ENCODE data around the gene TNFSF12.

Gene TNFSF12

DNA sequence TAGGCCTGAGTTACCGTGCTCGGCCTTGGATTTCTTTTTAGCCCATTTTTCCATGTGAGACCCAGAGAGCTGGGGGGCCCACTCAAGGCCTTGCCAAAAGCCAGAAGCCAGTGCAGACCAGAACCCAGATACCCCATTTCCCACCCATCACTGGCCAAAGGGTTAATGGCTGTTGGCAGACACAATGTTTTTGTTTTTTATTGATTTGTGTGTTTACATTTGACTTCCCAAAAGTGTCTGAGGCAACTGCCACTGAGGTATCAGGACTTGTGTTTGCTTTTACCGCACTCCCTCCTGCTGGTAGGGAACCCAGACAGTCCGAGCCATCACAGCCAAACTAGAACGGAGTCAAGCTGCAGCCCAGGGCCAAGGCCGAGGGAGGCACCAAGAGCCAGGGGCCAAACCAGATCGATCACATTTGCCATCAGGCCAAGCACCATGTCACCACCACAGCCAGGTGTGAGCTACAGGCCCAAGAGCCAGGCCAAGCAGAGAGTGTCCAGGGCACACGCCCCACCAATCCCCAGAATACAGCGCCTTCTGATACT is 7.7 kb upstream of the TNFSF12 start:
- no peak for FAIRE-seq
- no peak for DNase-seq (ENCODE audit: low spot score)

- DNase-seq (ENCODE audit: low spot score), result no peak
- FAIRE-seq, result no peak
Observed at GRCh38 chr17:7544911-7545310, 3.9 kb upstream of the TNFSF12 start.

DNA sequence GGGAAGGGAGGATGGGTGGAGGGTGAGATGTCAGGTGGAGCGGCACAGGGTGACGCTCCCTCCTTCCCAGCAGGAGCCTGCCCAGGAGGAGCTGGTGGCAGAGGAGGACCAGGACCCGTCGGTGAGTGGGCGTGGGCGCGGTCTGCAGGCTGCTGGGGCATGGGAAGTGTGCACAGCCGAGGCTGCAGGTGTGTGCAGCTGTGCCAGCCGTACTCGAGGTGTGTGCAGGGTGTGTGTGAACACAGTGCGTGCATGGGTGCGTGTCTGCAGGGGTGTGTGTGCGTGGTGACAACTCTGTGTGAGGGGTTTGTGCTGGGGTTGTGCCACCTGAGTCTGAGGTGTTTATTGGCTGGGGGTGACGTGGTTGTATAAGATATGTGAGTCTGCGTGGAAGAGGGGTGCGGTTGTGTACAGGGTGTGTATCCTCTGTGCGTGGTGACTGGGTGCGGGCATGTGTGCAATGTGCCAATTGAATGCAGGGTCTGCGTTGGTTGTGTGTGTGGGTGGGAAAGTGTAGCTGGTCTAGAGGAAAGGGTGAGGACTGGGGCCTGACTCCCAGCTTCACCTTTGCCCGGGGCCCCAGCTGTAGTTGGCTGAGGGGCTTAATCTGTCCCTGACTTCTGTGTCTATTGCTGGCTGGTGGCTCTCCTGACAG is 670 bp downstream of the TNFSF12 start:
- FAIRE-seq (no peak), DNase-seq (ENCODE audit: low spot score) (no peak)

- DNase-seq (ENCODE audit: low spot score) (no peak), FAIRE-seq (no peak)
Observed at GRCh38 chr17:7550344-7550743, 1.5 kb downstream of the TNFSF12 start.

DNA sequence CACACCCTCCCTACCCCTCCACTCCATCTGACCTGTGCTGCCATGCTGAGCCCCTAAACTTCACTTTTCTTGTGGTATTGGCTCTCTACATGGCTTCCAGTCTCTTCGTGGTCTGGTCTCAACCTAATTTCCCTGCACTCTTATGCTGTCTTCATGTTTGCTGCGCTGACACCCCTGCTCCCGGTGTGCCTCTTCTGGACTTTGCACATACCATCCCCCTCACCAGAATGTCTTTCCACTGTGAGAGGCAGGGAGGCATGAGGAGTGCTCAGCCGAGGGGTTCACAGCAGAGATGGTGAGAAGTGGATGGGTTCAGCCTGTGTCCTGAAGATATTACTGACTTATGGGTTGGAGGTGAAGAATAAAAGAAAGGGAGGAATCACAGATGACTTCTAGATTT is 2.5 kb downstream of the TNFSF12 start:
- FAIRE-seq (no peak), DNase-seq (ENCODE audit: low spot score) (no peak)

DNA sequence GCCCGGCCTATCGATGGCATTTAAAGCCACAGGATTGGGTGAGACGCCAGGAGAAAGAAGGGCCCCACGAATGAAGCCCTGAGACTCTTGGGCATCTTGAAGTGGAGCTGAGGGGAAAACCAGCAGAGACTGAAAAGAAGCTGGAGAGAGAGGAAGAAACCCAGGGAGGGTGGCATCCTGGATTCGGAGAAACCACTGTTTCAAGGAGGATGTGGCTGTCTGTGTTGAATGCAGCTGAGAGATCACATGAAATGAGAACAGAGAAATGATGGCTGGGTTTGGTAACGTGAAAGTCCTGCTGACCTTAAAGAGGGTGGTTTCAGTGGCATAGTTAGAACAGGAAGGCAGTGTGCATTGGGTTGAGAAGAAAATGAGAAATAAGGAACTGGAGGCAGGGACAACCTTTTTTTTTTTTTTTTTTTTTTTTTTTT is 3.8 kb downstream of the TNFSF12 start:
- DNase-seq (ENCODE audit: low spot score) (no peak), FAIRE-seq (no peak)

GRCh38 chr17:7553356-7553755 is 4.5 kb downstream of the TNFSF12 start:
- DNase-seq (ENCODE audit: low spot score) (no peak), FAIRE-seq (no peak)

GRCh38 chr17:7555320-7555948 is 6.6 kb downstream of the TNFSF12 start:
- DNase-seq (ENCODE audit: low spot score) (no peak), FAIRE-seq (no peak)

DNA sequence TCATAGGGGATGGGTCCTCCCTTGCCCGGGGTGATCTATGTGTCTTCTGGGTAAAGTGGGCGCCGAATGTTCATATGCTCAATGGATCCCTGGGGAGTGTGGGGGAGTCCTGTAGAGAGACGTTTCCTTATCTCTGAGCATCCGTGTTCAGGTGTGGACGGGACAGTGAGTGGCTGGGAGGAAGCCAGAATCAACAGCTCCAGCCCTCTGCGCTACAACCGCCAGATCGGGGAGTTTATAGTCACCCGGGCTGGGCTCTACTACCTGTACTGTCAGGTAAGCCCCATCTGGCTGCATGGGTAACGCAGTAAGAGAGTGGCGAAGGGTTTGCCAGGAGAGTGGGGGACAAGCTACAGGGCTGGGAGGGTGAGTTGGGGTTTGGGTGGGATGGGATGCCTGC is 7.8 kb downstream of the TNFSF12 start:
- FAIRE-seq, result no peak

DNA sequence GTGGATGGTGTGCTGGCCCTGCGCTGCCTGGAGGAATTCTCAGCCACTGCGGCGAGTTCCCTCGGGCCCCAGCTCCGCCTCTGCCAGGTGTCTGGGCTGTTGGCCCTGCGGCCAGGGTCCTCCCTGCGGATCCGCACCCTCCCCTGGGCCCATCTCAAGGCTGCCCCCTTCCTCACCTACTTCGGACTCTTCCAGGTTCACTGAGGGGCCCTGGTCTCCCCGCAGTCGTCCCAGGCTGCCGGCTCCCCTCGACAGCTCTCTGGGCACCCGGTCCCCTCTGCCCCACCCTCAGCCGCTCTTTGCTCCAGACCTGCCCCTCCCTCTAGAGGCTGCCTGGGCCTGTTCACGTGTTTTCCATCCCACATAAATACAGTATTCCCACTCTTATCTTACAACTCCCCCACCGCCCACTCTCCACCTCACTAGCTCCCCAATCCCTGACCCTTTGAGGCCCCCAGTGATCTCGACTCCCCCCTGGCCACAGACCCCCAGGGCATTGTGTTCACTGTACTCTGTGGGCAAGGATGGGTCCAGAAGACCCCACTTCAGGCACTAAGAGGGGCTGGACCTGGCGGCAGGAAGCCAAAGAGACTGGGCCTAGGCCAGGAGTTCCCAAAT is 8.4 kb downstream of the TNFSF12 start:
- FAIRE-seq, result no peak

More for the DNA sequence above, 7.8 kb downstream of the TNFSF12 start:
- no peak for DNase-seq (ENCODE audit: low spot score)

DNA sequence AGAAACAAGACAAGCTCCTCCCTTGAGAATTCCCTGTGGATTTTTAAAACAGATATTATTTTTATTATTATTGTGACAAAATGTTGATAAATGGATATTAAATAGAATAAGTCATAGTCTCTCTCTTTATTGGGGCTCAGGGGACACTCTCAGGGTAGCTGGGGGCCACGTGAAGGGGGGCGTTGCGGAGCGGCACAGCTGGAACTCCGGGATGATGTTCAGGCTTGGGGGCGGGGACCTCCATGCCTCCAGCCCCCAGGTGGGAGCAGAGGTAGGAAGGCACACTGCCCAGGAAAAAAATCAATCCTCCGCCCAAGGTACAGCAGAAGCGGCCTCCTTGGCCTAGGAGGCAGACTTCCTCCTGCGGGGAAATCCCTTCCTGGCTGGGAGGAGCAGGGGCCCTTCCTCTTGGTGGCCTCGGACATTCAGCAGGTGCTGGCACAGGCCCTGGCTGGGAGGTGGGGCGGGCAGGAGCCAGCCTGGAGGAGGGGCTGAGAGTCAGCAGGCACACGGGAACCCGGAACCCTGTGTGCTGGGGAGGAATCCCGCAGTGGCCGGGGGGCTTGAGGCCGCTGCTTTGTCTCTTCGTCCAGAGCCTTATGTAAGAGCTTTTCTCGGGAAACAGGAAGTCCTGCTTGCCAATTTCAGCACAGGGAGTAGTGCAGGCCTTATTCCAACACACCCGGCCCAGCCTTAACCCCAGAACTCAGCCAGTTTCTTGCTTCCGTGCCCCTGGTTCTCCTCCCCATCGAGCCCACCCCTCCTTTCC is 9.1 kb downstream of the TNFSF12 start:
- FAIRE-seq, result no peak
- no peak for DNase-seq (ENCODE audit: low spot score)

More for the DNA sequence above, 8.4 kb downstream of the TNFSF12 start:
- DNase-seq (ENCODE audit: low spot score), result no peak

GRCh38 chr17:7558544-7559319 is 9.9 kb downstream of the TNFSF12 start, which contains the start of gene TNFSF13:
Gene TNFSF13, plus strand, starts transcription at chr17:7558750. Its CDS starts 290 bp downstream, at chr17:7559040.
- FAIRE-seq (no peak), DNase-seq (ENCODE audit: low spot score) (no peak)

GRCh38 chr17:7559320-7560171 is 10.7 kb downstream of the TNFSF12 start:
- FAIRE-seq, result no peak
- DNase-seq (ENCODE audit: low spot score), result no peak

GRCh38 chr17:7560172-7561027 is 11.5 kb downstream of the TNFSF12 start:
- DNase-seq (ENCODE audit: low spot score) (no peak), FAIRE-seq (no peak)

GRCh38 chr17:7561028-7561575 is 12.2 kb downstream of the TNFSF12 start:
- FAIRE-seq, result peak; percentile 22

DNA sequence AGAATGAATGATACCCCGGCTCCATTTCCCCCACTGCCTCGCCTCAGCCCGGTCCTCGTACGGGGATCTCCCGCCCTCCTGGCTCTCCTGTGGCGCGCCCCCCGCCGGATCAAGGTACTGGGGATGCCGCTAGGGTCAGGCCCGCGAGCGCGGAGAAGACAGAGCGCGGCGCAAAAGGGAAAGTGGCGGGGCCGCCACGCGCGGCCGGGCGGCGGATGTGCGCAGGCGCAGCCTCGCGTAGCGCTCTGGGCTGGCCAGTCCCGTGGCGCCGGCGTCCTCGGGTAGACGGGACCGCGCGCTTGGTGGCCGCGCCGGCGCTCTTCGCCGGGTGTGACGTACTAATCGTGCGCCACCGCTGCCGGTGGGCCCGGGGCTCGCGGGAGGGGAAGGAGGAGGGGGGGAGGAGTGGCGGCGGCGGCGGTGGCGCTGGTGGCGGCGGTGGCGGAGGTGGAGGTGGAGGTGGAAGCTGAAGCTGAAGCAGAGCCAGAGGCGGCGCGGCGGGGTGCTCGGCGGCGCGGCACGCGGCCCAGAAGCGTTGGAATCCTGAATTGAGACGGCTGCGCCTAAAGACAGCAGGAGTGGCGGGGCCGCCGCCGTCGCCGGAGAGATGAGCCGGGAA is 12.8 kb downstream of the TNFSF12 start, which contains the start of gene SENP3:
Gene SENP3, plus strand, starts transcription at position 331 of the 619 bp plus-strand sequence. CDS start 1,158 bp downstream, outside the sequence.
- no peak for FAIRE-seq
- peak; percentile 62 for DNase-seq (ENCODE audit: low spot score)

More at GRCh38 chr17:7561028-7561575, 12.2 kb downstream of the TNFSF12 start:
- DNase-seq (ENCODE audit: low spot score), result peak; percentile 69

DNA sequence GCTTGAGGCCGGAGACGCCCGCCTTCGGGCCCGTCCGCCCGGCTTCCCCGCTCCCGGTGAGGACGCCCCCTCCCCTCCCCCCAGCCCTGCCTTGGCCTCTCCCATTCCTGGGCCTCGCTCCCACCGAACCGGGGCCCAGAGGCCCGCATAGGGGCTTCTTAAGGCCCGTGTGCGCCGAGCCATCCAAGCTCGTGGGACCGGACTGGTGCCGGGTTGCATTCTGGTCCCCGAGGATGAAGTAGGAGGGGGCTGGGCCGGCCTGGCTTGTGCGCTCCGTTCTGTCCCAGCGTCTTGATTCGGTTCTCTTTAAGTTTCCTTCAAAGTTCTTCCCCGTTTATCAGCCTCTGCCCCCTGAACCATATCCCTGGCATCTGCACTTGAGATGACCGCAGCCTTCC is 13.3 kb downstream of the TNFSF12 start:
- FAIRE-seq (no peak), DNase-seq (ENCODE audit: low spot score) (no peak)

Measured in RCC 7860 (cell line).